A673 (cell line): Measurements from ENCODE around the gene NEDD4L. TPM values are rescaled to one million over a fixed set of nuclear protein-coding genes. Genes with fewer than 3 reads are reported as not detected.

Source experiments
- BruUV-seq: library from RNA; stranded (reverse); fragments of 400-500 nt; replicated peaks from 2 replicates; lab custom pipeline; 2021; lab: Mats Ljungman, UMichigan
- CTCF ChIA-PET: fragments of 300-600 bp; sonication (Branson Sonifier 250); formaldehyde crosslinking; loops from one replicate; lab custom pipeline; 2022; ENCODE audit warnings: antibody characterized with exemption; lab: Charles Lee
- POLR2A ChIA-PET: fragments of 300-600 bp; sonication (Branson Sonifier 250); formaldehyde crosslinking; loops from one replicate; lab custom pipeline; 2022; ENCODE audit warnings: antibody characterized with exemption; ENCODE audit not compliant: low non-redundant PET; lab: Charles Lee
- DNase-seq: peaks from one replicate; pipeline ENCODE4 v3.0.0-alpha.2; 2015; ENCODE audit warnings: low spot score
- H3K27ac ChIP-seq: fragments of 200-600 bp; sonication (generic); 2 replicates; pipeline ENCODE4 v1.5.1; 2016; ENCODE audit warnings: mixed run types, low read depth, mild to moderate bottlenecking, mixed read lengths, antibody characterized with exemption, low read length; ENCODE audit not compliant: poor library complexity, severe bottlenecking
- H3K27me3 ChIP-seq: fragments of 200-600 bp; sonication (generic); replicated peaks from 2 replicates; pipeline ENCODE4 v1.6.1; 2017; ENCODE audit warnings: mixed run types, low read depth, mild to moderate bottlenecking, mixed read lengths, antibody characterized with exemption, low read length; ENCODE audit not compliant: insufficient read depth, poor library complexity
- H3K36me3 ChIP-seq: fragments of 200-600 bp; sonication (generic); 2 replicates; pipeline ENCODE4 v1.6.1; 2016; ENCODE audit warnings: mixed run types, mild to moderate bottlenecking, mixed read lengths, antibody characterized with exemption, low read length; ENCODE audit not compliant: insufficient read depth, poor library complexity, severe bottlenecking
- H3K4me1 ChIP-seq: fragments of 200-600 bp; sonication (generic); 2 replicates; pipeline ENCODE4 v1.6.1; 2017; ENCODE audit warnings: mixed run types, mild to moderate bottlenecking, mixed read lengths, antibody characterized with exemption, low read length; ENCODE audit not compliant: insufficient read depth, poor library complexity, severe bottlenecking
- H3K4me3 ChIP-seq: fragments of 200-600 bp; sonication (generic); 2 replicates; pipeline ENCODE4 v1.5.1; 2016; ENCODE audit warnings: low read depth, mixed run types, mild to moderate bottlenecking, mixed read lengths, low read length; ENCODE audit not compliant: poor library complexity, severe bottlenecking
- H3K9me3 ChIP-seq: fragments of 200-600 bp; sonication (generic); 2 replicates; pipeline ENCODE4 v1.6.1; 2016; ENCODE audit warnings: mixed run types, low read depth, mild to moderate bottlenecking, mixed read lengths, antibody characterized with exemption, low read length; ENCODE audit not compliant: poor library complexity, severe bottlenecking
- EZH2 ChIP-seq: fragments of 200-600 bp; sonication (generic); IDR thresholded peaks from 2 replicates; pipeline ENCODE4 v1.6.1; 2017; ENCODE audit warnings: borderline replicate concordance, low read depth, mild to moderate bottlenecking, mixed read lengths, antibody characterized with exemption, low read length; ENCODE audit not compliant: poor library complexity, severe bottlenecking
- intact Hi-C: fragments of 100-400 bp; cut with micrococcal nuclease; formaldehyde crosslinking; loops from one replicate; pipeline ENCODE4 v1.10.0; 2022; ENCODE audit not compliant: unreplicated experiment
- total RNA-seq: library from RNA; stranded (reverse); gene quantifications from 2 replicates; pipeline ENCODE4 v1.2.3, GENCODE V29; 2021
- TF ChIP-seq, protein P1 (sequence below): fragments of 300-800, 200-600 bp; sonication (generic); conservative IDR thresholded peaks from 2 replicates; pipeline ENCODE4 v1.5.1; 2017; ENCODE audit warnings: low read depth, mild to moderate bottlenecking, antibody characterized with exemption, low read length, moderate library complexity, mixed read lengths

The NEDD4L gene
- total RNA-seq, 1 experiment from 2014 or later, result 15.3 TPM

DNA sequence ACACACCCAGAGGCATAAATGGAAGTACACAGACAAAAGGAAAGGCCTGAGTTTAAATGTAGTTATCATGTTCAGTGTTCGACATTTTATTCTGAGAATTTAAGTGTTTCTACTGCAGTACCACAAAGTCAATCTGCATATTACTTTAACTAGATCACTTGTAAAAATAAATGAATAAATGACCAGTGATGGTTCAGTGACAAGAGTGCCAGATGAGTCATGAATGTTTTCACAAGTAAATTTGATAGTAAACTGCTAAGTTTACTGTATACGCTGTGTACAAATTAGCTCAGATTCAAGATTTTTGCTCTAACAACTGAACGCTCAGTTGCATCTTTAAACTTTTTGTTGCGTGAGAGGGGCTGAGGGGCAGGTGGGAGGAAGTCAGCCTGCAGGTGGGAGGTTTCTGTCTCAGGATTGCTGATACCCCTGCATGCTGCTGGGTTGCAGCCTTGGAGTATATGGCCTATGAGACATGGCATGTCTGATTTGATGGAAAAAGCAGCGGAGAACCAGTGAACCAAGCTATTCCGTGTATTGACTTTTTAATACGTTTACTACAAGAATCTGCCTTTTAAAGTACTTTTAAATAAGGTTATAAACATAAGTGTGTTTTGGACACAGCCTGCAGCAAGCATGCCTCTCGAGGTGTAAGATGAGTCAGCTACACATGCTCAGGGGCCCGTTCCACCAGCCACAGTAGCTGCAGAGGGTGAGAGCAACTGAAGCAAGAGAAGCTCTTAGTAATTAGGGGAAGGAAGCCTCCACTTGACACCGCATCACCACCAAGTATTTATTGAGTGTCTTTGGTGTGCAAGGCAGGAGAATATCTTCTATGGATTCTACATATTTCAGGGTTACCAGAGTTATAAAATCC is 245.1 kb downstream of the NEDD4L start:
- no peak for TF ChIP-seq EZH2
- TF ChIP-seq, protein P1, sequence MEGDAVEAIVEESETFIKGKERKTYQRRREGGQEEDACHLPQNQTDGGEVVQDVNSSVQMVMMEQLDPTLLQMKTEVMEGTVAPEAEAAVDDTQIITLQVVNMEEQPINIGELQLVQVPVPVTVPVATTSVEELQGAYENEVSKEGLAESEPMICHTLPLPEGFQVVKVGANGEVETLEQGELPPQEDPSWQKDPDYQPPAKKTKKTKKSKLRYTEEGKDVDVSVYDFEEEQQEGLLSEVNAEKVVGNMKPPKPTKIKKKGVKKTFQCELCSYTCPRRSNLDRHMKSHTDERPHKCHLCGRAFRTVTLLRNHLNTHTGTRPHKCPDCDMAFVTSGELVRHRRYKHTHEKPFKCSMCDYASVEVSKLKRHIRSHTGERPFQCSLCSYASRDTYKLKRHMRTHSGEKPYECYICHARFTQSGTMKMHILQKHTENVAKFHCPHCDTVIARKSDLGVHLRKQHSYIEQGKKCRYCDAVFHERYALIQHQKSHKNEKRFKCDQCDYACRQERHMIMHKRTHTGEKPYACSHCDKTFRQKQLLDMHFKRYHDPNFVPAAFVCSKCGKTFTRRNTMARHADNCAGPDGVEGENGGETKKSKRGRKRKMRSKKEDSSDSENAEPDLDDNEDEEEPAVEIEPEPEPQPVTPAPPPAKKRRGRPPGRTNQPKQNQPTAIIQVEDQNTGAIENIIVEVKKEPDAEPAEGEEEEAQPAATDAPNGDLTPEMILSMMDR, result no peak
- no peak overlapping the region for H3K27ac ChIP-seq
- POLR2A ChIA-PET, result interaction anchor here (0.6 kb wide), 1 partner anchor 66 kb away, joined by 3 read pairs; no protein-coding TSS in a partner anchor
- CTCF ChIA-PET, result no interaction called here
- no TSS peak for BruUV-seq
- intact Hi-C loops, result no loop called here
- no peak overlapping the region for H3K4me3 ChIP-seq
- H3K9me3 ChIP-seq, result no peaks in the 10 kb centered on the region
- DNase-seq, result peak; percentile 17
- H3K36me3 ChIP-seq, result no peaks in the 10 kb centered on the region
- H3K4me1 ChIP-seq, result peaks cover 17% of the 10 kb centered on the region
- H3K27me3 ChIP-seq, result no peaks in the 10 kb centered on the region

- POLR2A ChIA-PET, result no interaction called here
- CTCF ChIA-PET, result no interaction called here
- no peaks in the 10 kb centered on the region for H3K27me3 ChIP-seq
- no peaks in the 10 kb centered on the region for H3K36me3 ChIP-seq
- H3K9me3 ChIP-seq, result no peaks in the 10 kb centered on the region
- intact Hi-C loops, result no loop called here
- H3K27ac ChIP-seq, result no peak overlapping the region
- no peak overlapping the region for H3K4me3 ChIP-seq
- no peak for DNase-seq
- H3K4me1 ChIP-seq, result peaks cover 17% of the 10 kb centered on the region
- TF ChIP-seq, protein P1, result no peak
- no peak for TF ChIP-seq EZH2
- BruUV-seq, result no TSS peak
These were observed 246.2 kb downstream of the NEDD4L start for GRCh38 chr18:58290116-58290695.

GRCh38 chr18:58291131-58291530 is 247.1 kb downstream of the NEDD4L start:
- BruUV-seq, result no TSS peak
- Histone ChIP-seq H3K27ac (no peak overlapping the region), H3K4me1 (peaks cover 17% of the 10 kb centered on the region), H3K4me3 (no peak overlapping the region), H3K36me3 (no peaks in the 10 kb centered on the region), H3K27me3 (no peaks in the 10 kb centered on the region), H3K9me3 (no peaks in the 10 kb centered on the region)
- CTCF ChIA-PET, result no interaction called here
- POLR2A ChIA-PET, result no interaction called here
- TF ChIP-seq, protein P1, result no peak
- no peak for TF ChIP-seq EZH2
- DNase-seq, result no peak
- intact Hi-C loops, result no loop called here
